HCT116 (cell line): ENCODE results near the gene KHDRBS2. TPM values are rescaled to one million over a fixed set of nuclear protein-coding genes. Genes with fewer than 3 reads are reported as not detected.

Experiments used
- ATAC-seq: fragments of 200-7000 bp; cut with Tn5 transposase; 2 replicates; pipeline ENCODE4 v1.9.1; 2020; ENCODE audit warnings: mild to moderate bottlenecking, moderate library complexity
- BruUV-seq: library from RNA; stranded (reverse); fragments of 400-500 nt; replicated peaks from 2 replicates; lab custom pipeline; 2021; lab: Mats Ljungman, UMichigan
- CTCF ChIA-PET: fragments of 300-600 bp; sonication (Branson Sonifier 250); formaldehyde crosslinking; loops from one replicate; lab custom pipeline; 2021; ENCODE audit warnings: antibody characterized with exemption; lab: Charles Lee
- POLR2A ChIA-PET: fragments of 300-600, 350-600 bp; sonication (Branson Sonifier 250); formaldehyde crosslinking; loops from one replicate; lab custom pipeline; 2021; ENCODE audit warnings: antibody characterized with exemption; lab: Charles Lee
- RAD21 ChIA-PET, 2 experiments: fragments of 300-600 bp; sonication (Branson Sonifier 250); formaldehyde crosslinking; loops; one replicate each; lab custom pipeline; 2023; ENCODE audit warnings: low total read pairs in 2 of 2; ENCODE audit not compliant: uncharacterized antibody in 2 of 2, unreplicated experiment in 2 of 2, low non-redundant PET in 1 of 2; lab: Charles Lee
- DNase-seq: peaks from one replicate; pipeline ENCODE4 v3.0.0-alpha.2; 2010; ENCODE audit warnings: low read depth, low spot score
- H2AFZ ChIP-seq: fragments of 200-600 bp; shearing (Covaris generic), sonication (generic); 2 replicates; pipeline ENCODE4 v1.6.1; 2017; ENCODE audit warnings: low read depth, mixed run types, mixed read lengths, antibody characterized with exemption, low read length; ENCODE audit not compliant: poor library complexity, severe bottlenecking
- H3K27ac ChIP-seq: 2 replicates; pipeline ENCODE4 v1.5.1; 2012; ENCODE audit warnings: low read depth, low read length
- H3K27me3 ChIP-seq: fragments of 200-600 bp; sonication (generic); 2 replicates; pipeline ENCODE4 v1.6.1; 2016; ENCODE audit warnings: mixed run types, low read length, mixed read lengths; ENCODE audit not compliant: insufficient read depth
- H3K36me3 ChIP-seq, 2 experiments: fragments of 200-500 bp in 1 of 2; fragments of 200-600 bp in 1 of 2; sonication (Bioruptor generic) in 1 of 2; sonication (generic) in 1 of 2; 2 replicates each; pipeline versions ENCODE4 v1.5.1 to v1.6.1; 2014 to 2016; ENCODE audit warnings: low read length in 2 of 2, inconsistent platforms in 1 of 2, mixed read lengths in 1 of 2, mixed run types in 1 of 2; ENCODE audit not compliant: insufficient read depth in 2 of 2, control insufficient read depth in 1 of 2
- H3K4me1 ChIP-seq, 2 experiments: fragments of 200-600 bp in 1 of 2; sonication (generic) in 1 of 2; 2 replicates each; pipeline versions ENCODE4 v1.5.1 to v1.6.1; 2012 to 2017; ENCODE audit warnings: low read length in 2 of 2, inconsistent platforms in 1 of 2, mild to moderate bottlenecking in 1 of 2, mixed read lengths in 1 of 2, mixed run types in 1 of 2, moderate library complexity in 1 of 2; ENCODE audit not compliant: insufficient read depth in 2 of 2, control insufficient read depth in 1 of 2
- H3K4me2 ChIP-seq: fragments of 200-600 bp; sonication (generic); 2 replicates; pipeline ENCODE4 v1.6.1; 2017; ENCODE audit warnings: mixed run types, low read length, mixed read lengths
- H3K4me3 ChIP-seq, 2 experiments: fragments of 200-600 bp in 1 of 2; sonication (generic) in 1 of 2; replicated peaks in 1 of 2; 2 replicates each; pipeline ENCODE4 v1.5.1; 2011 to 2016; ENCODE audit warnings: low read length in 2 of 2, control low read depth in 1 of 2, low read depth in 1 of 2, mild to moderate bottlenecking in 1 of 2, mixed read lengths in 1 of 2, mixed run types in 1 of 2
- H3K79me2 ChIP-seq: fragments of 200-600 bp; sonication (generic); 2 replicates; pipeline ENCODE4 v1.6.1; 2017; ENCODE audit warnings: mild to moderate bottlenecking, mixed run types, low read length, moderate library complexity, mixed read lengths; ENCODE audit not compliant: insufficient read depth
- H3K9ac ChIP-seq: fragments of 200-600 bp; sonication (generic); 2 replicates; pipeline ENCODE4 v1.6.1; 2016; ENCODE audit warnings: low read length, mixed read lengths
- H3K9me2 ChIP-seq: fragments of 200-600 bp; sonication (generic), shearing (Covaris generic); 2 replicates; pipeline ENCODE4 v1.6.1; 2017; ENCODE audit warnings: mixed run types, mild to moderate bottlenecking, moderate library complexity; ENCODE audit not compliant: insufficient read depth
- H3K9me3 ChIP-seq, 2 experiments: fragments of 200-500 bp in 1 of 2; fragments of 200-600 bp in 1 of 2; sonication (Bioruptor generic) in 1 of 2; sonication (generic) in 1 of 2; 2 replicates each; pipeline ENCODE4 v1.6.1; 2014 to 2017; ENCODE audit warnings: low read length in 2 of 2, mixed read lengths in 2 of 2, inconsistent platforms in 1 of 2, low read depth in 1 of 2, mild to moderate bottlenecking in 1 of 2, mixed run types in 1 of 2, moderate library complexity in 1 of 2; ENCODE audit not compliant: control insufficient read depth in 1 of 2, insufficient read depth in 1 of 2
- H4K20me1 ChIP-seq: fragments of 200-600 bp; sonication (generic), shearing (Covaris generic); 2 replicates; pipeline ENCODE4 v1.6.1; 2017; ENCODE audit warnings: mixed run types, mild to moderate bottlenecking, moderate library complexity; ENCODE audit not compliant: insufficient read depth
- CBX3 ChIP-seq: IDR thresholded peaks from 2 replicates; pipeline ENCODE4 v1.6.1; 2012; ENCODE audit warnings: low read depth
- CEBPB ChIP-seq: IDR thresholded peaks from 2 replicates; pipeline ENCODE4 v1.6.1; 2012; ENCODE audit warnings: low read depth
- ELF1 ChIP-seq: IDR thresholded peaks from 2 replicates; pipeline ENCODE4 v1.6.1; 2012; ENCODE audit warnings: low read depth, borderline replicate concordance
- EZH2 ChIP-seq: fragments of 200-600 bp; sonication (generic); IDR thresholded peaks from 2 replicates; pipeline ENCODE4 v1.6.1; 2017; ENCODE audit warnings: antibody characterized with exemption, mixed run types
- EZH2phosphoT487 ChIP-seq: fragments of 200-600 bp; IDR thresholded peaks from 2 replicates; pipeline ENCODE4 v1.6.1; 2018; ENCODE audit warnings: antibody characterized with exemption, borderline replicate concordance
- FOSL1 ChIP-seq: IDR thresholded peaks from 2 replicates; pipeline ENCODE4 v1.6.1; 2012; ENCODE audit warnings: low read depth
- JUND ChIP-seq: IDR thresholded peaks from 2 replicates; pipeline ENCODE4 v1.6.1; 2012
- MAX ChIP-seq: IDR thresholded peaks from 2 replicates; pipeline ENCODE4 v1.6.1; 2012
- POLR2A ChIP-seq: IDR thresholded peaks from 2 replicates; pipeline ENCODE4 v1.7.0; 2011; ENCODE audit warnings: borderline replicate concordance; ENCODE audit not compliant: insufficient read depth, insufficient read length; ENCODE audit errors: extremely low read depth
- POLR2AphosphoS5 ChIP-seq: IDR thresholded peaks from 2 replicates; pipeline ENCODE4 v1.6.1; 2011; ENCODE audit warnings: mild to moderate bottlenecking, low read depth, low read length, moderate library complexity
- RAD21 ChIP-seq: IDR thresholded peaks from 2 replicates; pipeline ENCODE4 v1.6.1; 2012; ENCODE audit warnings: low read depth, mild to moderate bottlenecking
- REST ChIP-seq: IDR thresholded peaks from 2 replicates; pipeline ENCODE4 v1.6.1; 2012; ENCODE audit warnings: low read depth
- SIN3A ChIP-seq: IDR thresholded peaks from 2 replicates; pipeline ENCODE4 v1.6.1; 2012; ENCODE audit warnings: low read depth
- SRF ChIP-seq: IDR thresholded peaks from 2 replicates; pipeline ENCODE4 v1.6.1; 2012; ENCODE audit warnings: low read depth
- TCF7L2 ChIP-seq: IDR thresholded peaks from 2 replicates; pipeline ENCODE4 v1.7.0; 2011; ENCODE audit warnings: borderline replicate concordance, inconsistent platforms; ENCODE audit not compliant: insufficient read depth, insufficient read length; ENCODE audit errors: extremely low read depth
- YY1 ChIP-seq: IDR thresholded peaks from 2 replicates; pipeline ENCODE4 v1.6.1; 2011; ENCODE audit warnings: low read length, low read depth, moderate library complexity, mild to moderate bottlenecking; ENCODE audit not compliant: insufficient replicate concordance; ENCODE audit errors: extremely low read depth
- ZBTB33 ChIP-seq: IDR thresholded peaks from 2 replicates; pipeline ENCODE4 v1.6.1; 2011; ENCODE audit warnings: mild to moderate bottlenecking, low read length, moderate library complexity; ENCODE audit not compliant: insufficient replicate concordance; ENCODE audit errors: extremely low read depth
- ZNF274 ChIP-seq: fragments of 200-500 bp; sonication (Bioruptor generic); IDR thresholded peaks from 2 replicates; pipeline ENCODE4 v1.6.1; 2014; ENCODE audit warnings: mild to moderate bottlenecking, low read depth, low read length, inconsistent platforms
- intact Hi-C: fragments of 100-400 bp; cut with micrococcal nuclease; formaldehyde crosslinking; loops from 2 replicates; pipeline ENCODE4 v1.10.0; 2022
- total RNA-seq: library from RNA; stranded (reverse); gene quantifications from one replicate; pipeline ENCODE4 v1.2.1, GENCODE V29; 2021; ENCODE audit not compliant: unreplicated experiment

The KHDRBS2 gene
- total RNA-seq, 1 experiment from 2014 or later = not detected

DNA sequence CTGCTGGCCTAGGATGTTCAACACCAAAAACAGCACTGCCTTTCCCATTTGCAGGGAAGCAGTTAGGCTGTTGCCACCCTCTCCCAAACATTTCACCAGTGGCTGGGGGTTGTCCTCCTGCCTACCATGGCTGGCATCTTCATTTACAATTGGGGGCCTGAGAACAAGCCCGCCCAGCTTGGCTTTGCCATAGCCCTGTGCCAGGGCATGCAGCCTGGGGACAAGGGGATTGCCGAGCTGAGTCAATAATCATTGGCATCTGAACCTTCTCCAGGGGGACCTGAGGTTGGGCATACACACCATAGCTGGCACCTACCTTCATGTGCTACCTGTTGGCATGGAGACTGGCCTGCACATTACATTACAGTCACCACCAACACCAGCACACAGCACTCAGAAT is 345.1 kb downstream of the KHDRBS2 start:
- ChIA-PET RAD21 (no interaction called here), CTCF (no interaction called here)

GRCh38 chr6:61935242-61935846 is 350.7 kb downstream of the KHDRBS2 start:
- Histone ChIP-seq H3K36me3 (no peaks in the 10 kb centered on the region), H3K4me3 (no peak overlapping the region), H3K27ac (no peak overlapping the region), H4K20me1 (no peaks in the 10 kb centered on the region; the same call in 1 of the 2 replicates), H2AFZ (no peak overlapping the region), H3K9ac (no peak overlapping the region), H3K9me2 (no peaks in the 10 kb centered on the region), H3K4me2 (no peak overlapping the region), H3K27me3 (no peaks in the 10 kb centered on the region), H3K9me3 (peaks cover 11 to 25% of the 10 kb centered on the region in 2 experiments; a peak in 2 of 4 replicates), H3K79me2 (no peaks in the 10 kb centered on the region), H3K4me1 (no peaks in the 10 kb centered on the region)
- RAD21 ChIA-PET = no interaction called here
- POLR2A ChIA-PET = no interaction called here
- CTCF ChIA-PET = no interaction called here
- TF ChIP-seq MAX (no peak), ZBTB33 (no peak), REST (no peak), SRF (no peak), ZNF274 (no peak), CBX3 (no peak), YY1 (no peak), CEBPB (no peak), POLR2AphosphoS5 (no peak), JUND (no peak), TCF7L2 (no peak), FOSL1 (no peak)
- intact Hi-C loops = no loop called here
- no peak for ATAC-seq
- BruUV-seq = no TSS peak
- DNase-seq = no peak

More for the DNA sequence above, 345.1 kb downstream of the KHDRBS2 start:
- Histone ChIP-seq H3K36me3 (no peaks in the 10 kb centered on the region), H4K20me1 (no peaks in the 10 kb centered on the region), H3K9me2 (no peaks in the 10 kb centered on the region), H3K9ac (no peak overlapping the region), H3K27ac (no peak overlapping the region), H3K4me2 (no peak overlapping the region), H3K4me1 (no peaks in the 10 kb centered on the region), H3K4me3 (no peak overlapping the region), H3K27me3 (no peaks in the 10 kb centered on the region), H3K9me3 (peaks cover 18 to 23% of the 10 kb centered on the region in 2 experiments; a peak in 3 of 4 replicates), H2AFZ (no peak overlapping the region), H3K79me2 (no peaks in the 10 kb centered on the region)
- no TSS peak for BruUV-seq
- POLR2A ChIA-PET = no interaction called here
- intact Hi-C loops = no loop called here
- ATAC-seq = no peak
- no peak for DNase-seq
- TF ChIP-seq ELF1 (no peak), SIN3A (no peak), CEBPB (no peak), EZH2phosphoT487 (no peak), EZH2 (no peak), RAD21 (no peak), SRF (no peak), POLR2A (no peak)
